Activated CD8-positive, alpha-beta memory T cell treated with anti-CD3 and anti-CD28 coated beads for 4 hours (primary cell): ENCODE results near the gene PPP1R10.

ENCODE experiments used
- DNase-seq, 2 donors: peaks; one replicate each; pipeline ENCODE4 v3.0.0-alpha.2; 2020; ENCODE audit warnings: low read depth in 2 of 2

The PPP1R10 gene

GRCh38 chr6:30556066-30556905, 60.8 kb downstream of the PPP1R10 start, which contains the start of gene GNL1:
Gene GNL1 (minus strand): TSS chr6:30556489. CDS start chr6:30556203, 286 bp downstream.
- peak; percentile 99 for DNase-seq

- DNase-seq = no peak
Observed at GRCh38 chr6:30555816-30556065, 61.3 kb downstream of the PPP1R10 start.

- no peak for DNase-seq
Observed at GRCh38 chr6:30554962-30555815, 61.9 kb downstream of the PPP1R10 start.

GRCh38 chr6:30554404-30554803, 62.6 kb downstream of the PPP1R10 start:
- DNase-seq = no peak
